PC-9 (cell line): ENCODE data around the gene MRPS34. TPM values are rescaled to one million over a fixed set of nuclear protein-coding genes. Genes with fewer than 3 reads are reported as not detected.
A peak's percentile ranks its signal among the peaks of the same experiment; 100 is the strongest.

Experiments used
- BruUV-seq: library from RNA; stranded (reverse); fragments of 400-500 nt; replicated peaks from 2 replicates; lab custom pipeline; 2021; lab: Mats Ljungman, UMichigan
- CTCF ChIA-PET: fragments of 300-600 bp; sonication (Branson Sonifier 250); formaldehyde crosslinking; loops from one replicate; lab custom pipeline; 2022; ENCODE audit warnings: antibody characterized with exemption; lab: Charles Lee
- POLR2A ChIA-PET: fragments of 300-600 bp; sonication (Branson Sonifier 250); formaldehyde crosslinking; loops from one replicate; lab custom pipeline; 2022; ENCODE audit warnings: antibody characterized with exemption; ENCODE audit not compliant: unreplicated experiment; lab: Charles Lee
- DNase-seq, 2 experiments: peaks; one replicate each; pipeline versions ENCODE4 v3.0.0 to v3.0.0-alpha.2; 2015 to 2022; ENCODE audit warnings: mixed read lengths in 1 of 2
- H2AFZ ChIP-seq: fragments of 200-600 bp; sonication (generic); 2 replicates; pipeline ENCODE4 v1.8.1; 2017; ENCODE audit warnings: antibody characterized with exemption
- H3F3A ChIP-seq: fragments of 200-600 bp; sonication (generic); 2 replicates; pipeline ENCODE4 v1.8.1; 2017; ENCODE audit warnings: antibody characterized with exemption, mild to moderate bottlenecking, low read depth; ENCODE audit not compliant: insufficient read depth
- H3K27ac ChIP-seq: fragments of 200-600 bp; sonication (generic); 2 replicates; pipeline ENCODE4 v1.6.1; 2016; ENCODE audit warnings: mixed run types
- H3K27me3 ChIP-seq: fragments of 200-600 bp; sonication (generic); 2 replicates; pipeline ENCODE4 v1.6.1; 2016; ENCODE audit warnings: low read depth, mixed run types; ENCODE audit not compliant: insufficient read depth
- H3K36me3 ChIP-seq: fragments of 200-600 bp; sonication (generic); 2 replicates; pipeline ENCODE4 v1.6.1; 2016; ENCODE audit warnings: low read depth, mixed run types
- H3K4me1 ChIP-seq: fragments of 200-600 bp; sonication (generic); replicated peaks from 2 replicates; pipeline ENCODE4 v1.6.1; 2016; ENCODE audit warnings: mixed run types; ENCODE audit not compliant: insufficient read depth
- H3K4me2 ChIP-seq: fragments of 200-600 bp; sonication (generic); 2 replicates; pipeline ENCODE4 v1.6.1; 2017; ENCODE audit warnings: mixed run types
- H3K4me3 ChIP-seq: fragments of 200-600 bp; sonication (generic); 2 replicates; pipeline ENCODE4 v1.6.1; 2016; ENCODE audit warnings: mixed run types
- H3K79me2 ChIP-seq: fragments of 200-600 bp; sonication (generic); 2 replicates; pipeline ENCODE4 v1.6.1; 2017; ENCODE audit warnings: low read depth, mixed run types
- H3K9me2 ChIP-seq: fragments of 200-600 bp; sonication (generic); 2 replicates; pipeline ENCODE4 v1.8.1; 2017; ENCODE audit warnings: mild to moderate bottlenecking; ENCODE audit not compliant: insufficient read depth
- H3K9me3 ChIP-seq: fragments of 200-600 bp; sonication (generic); 2 replicates; pipeline ENCODE4 v1.8.1; 2016; ENCODE audit warnings: low read depth; ENCODE audit not compliant: insufficient read depth
- H4K20me1 ChIP-seq: fragments of 200-600 bp; sonication (generic); 2 replicates; pipeline ENCODE4 v1.8.1; 2017; ENCODE audit not compliant: insufficient read depth
- CTCF ChIP-seq: fragments of 200-600 bp; sonication (generic); conservative IDR thresholded peaks from 2 replicates; pipeline ENCODE4 v1.6.1; 2017; ENCODE audit warnings: mixed run types, antibody characterized with exemption, mild to moderate bottlenecking, moderate library complexity
- EZH2 ChIP-seq: fragments of 200-600 bp; sonication (generic); IDR thresholded peaks from 2 replicates; pipeline ENCODE4 v1.8.0; 2017; ENCODE audit warnings: antibody characterized with exemption, low read depth
- intact Hi-C: fragments of 100-400 bp; cut with micrococcal nuclease; formaldehyde crosslinking; loops from one replicate; pipeline ENCODE4 v1.10.0; 2022; ENCODE audit not compliant: unreplicated experiment
- total RNA-seq: library from RNA; stranded (reverse); gene quantifications from 2 replicates; pipeline ENCODE4 v1.2.3, GENCODE V29; 2021

The MRPS34 gene
- total RNA-seq, 1 experiment from 2014 or later: 201 TPM

DNA sequence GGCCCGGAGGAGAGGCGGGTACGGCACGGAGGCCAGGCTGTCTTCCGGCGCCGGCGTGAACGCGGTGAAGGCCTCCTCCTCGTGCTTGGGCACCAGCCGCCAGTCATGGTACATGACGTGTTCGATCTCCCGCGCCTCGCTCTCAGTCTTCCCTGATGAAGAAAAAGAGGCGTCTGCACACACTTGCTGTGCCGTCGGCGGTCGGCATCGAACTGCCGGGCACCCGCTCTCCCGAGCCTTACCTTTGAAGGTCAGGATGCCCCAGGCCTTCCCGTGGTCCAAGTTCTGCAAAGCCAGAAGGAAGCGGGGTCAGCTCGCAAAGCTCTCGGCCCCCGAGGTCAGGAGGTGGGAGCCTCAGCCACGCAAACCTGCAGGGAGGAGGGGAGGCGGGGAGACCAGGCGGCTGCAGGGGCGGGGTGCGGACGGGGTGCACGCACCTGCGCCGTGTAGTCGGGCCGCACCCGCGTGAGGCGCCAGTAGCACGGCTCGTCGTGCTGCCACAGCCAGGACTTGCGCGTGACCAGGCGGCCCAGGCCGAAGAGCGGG, 499 bp downstream of the MRPS34 start, which contains the start of gene EME2:
Gene EME2, plus strand, starts transcription at position 449 of the 546 bp plus-strand sequence. CDS start 418 bp downstream, outside the sequence.
- TF ChIP-seq EZH2 (no peak), CTCF (no peak)
- peak in 1 of 2 experiments; percentile 37 for DNase-seq
- ChIA-PET CTCF (interaction anchor here (0.6 to 0.7 kb wide), 3 partner anchors 26 to 150 kb away, joined by 3 to 5 read pairs (median 3); no protein-coding TSS in a partner anchor), POLR2A (interaction anchor here (0.8 kb wide), 1 partner anchor 26 kb away, joined by 3 read pairs; no protein-coding TSS in a partner anchor)
- peak within 1 kb of the TSS; percentile 77 for H3K27ac ChIP-seq
- 0 out of 2 replicates have a peak, but pooled peaks cover 5% of the 10 kb centered on the region for H3K36me3 ChIP-seq
- peaks cover 38% of the 10 kb centered on the region for H3F3A ChIP-seq
- H3K27me3 ChIP-seq: no peaks in the 10 kb centered on the region
- peak within 1 kb of the TSS; percentile 92 for H2AFZ ChIP-seq
- no TSS peak for BruUV-seq
- H3K4me3 ChIP-seq: peak within 1 kb of the TSS; percentile 77
- H3K79me2 ChIP-seq: peaks cover 39% of the 10 kb centered on the region
- no peaks in the 10 kb centered on the region for H3K9me3 ChIP-seq
- peaks cover 22% of the 10 kb centered on the region for H4K20me1 ChIP-seq
- no peaks in the 10 kb centered on the region for H3K9me2 ChIP-seq
- intact Hi-C loops: loop anchor here (2.0 to 5.0 kb wide), 4 partner anchors 66 to 190 kb away; partner anchors contain the start of genes JPT2, MAPK8IP3 and RPS2
- H3K4me2 ChIP-seq: peak within 1 kb of the TSS; percentile 99
- H3K4me1 ChIP-seq: peaks cover 19% of the 10 kb centered on the region

GRCh38 chr16:1771864-1772361, 1.0 kb downstream of the MRPS34 start:
- Histone ChIP-seq H3K4me1 (peaks cover 19% of the 10 kb centered on the region), H4K20me1 (peaks cover 19% of the 10 kb centered on the region), H3K4me3 (peak overlapping the region; percentile 77), H3K4me2 (peak overlapping the region; percentile 99), H3K27ac (peak overlapping the region; percentile 77), H3F3A (peaks cover 34% of the 10 kb centered on the region), H3K27me3 (no peaks in the 10 kb centered on the region), H3K9me2 (no peaks in the 10 kb centered on the region), H3K9me3 (no peaks in the 10 kb centered on the region), H3K36me3 (0 out of 2 replicates have a peak, but pooled peaks cover 5% of the 10 kb centered on the region), H3K79me2 (peaks cover 39% of the 10 kb centered on the region), H2AFZ (peak overlapping the region; percentile 92; the same call in 1 of the 2 replicates)
- intact Hi-C loops: loop anchor here (2.0 to 5.0 kb wide), 4 partner anchors 65 to 190 kb away; partner anchors contain the start of genes JPT2, MAPK8IP3 and RPS2
- CTCF ChIA-PET: interaction anchor here (0.6 kb wide), 1 partner anchor 28 kb away, joined by 5 read pairs; no protein-coding TSS in a partner anchor
- TF ChIP-seq EZH2 (no peak), CTCF (no peak)
- DNase-seq: peak in 1 of 2 experiments; percentile 32
- POLR2A ChIA-PET: interaction anchor here (0.7 to 0.8 kb wide), 2 partner anchors 26 to 66 kb away, joined by 3 to 21 read pairs; no protein-coding TSS in a partner anchor
- BruUV-seq: TSS peak; percentile 80

GRCh38 chr16:1771188-1771863, 1.6 kb downstream of the MRPS34 start, which contains the start of gene NME3:
NME3 (minus strand) TSS chr16:1771543; CDS start chr16:1771534, 9 bp downstream.
- Histone ChIP-seq H3K27ac (peak within 1 kb of the TSS; percentile 77), H2AFZ (peak within 1 kb of the TSS; percentile 92; the same call in 1 of the 2 replicates), H3K9me3 (no peaks in the 10 kb centered on the region), H3K4me1 (peaks cover 19% of the 10 kb centered on the region), H3K27me3 (no peaks in the 10 kb centered on the region), H3F3A (peaks cover 32% of the 10 kb centered on the region; the same call in 1 of the 2 replicates), H3K36me3 (0 out of 2 replicates have a peak, but pooled peaks cover 5% of the 10 kb centered on the region), H3K79me2 (peaks cover 39% of the 10 kb centered on the region), H3K4me2 (peak within 1 kb of the TSS; percentile 99), H4K20me1 (peaks cover 19% of the 10 kb centered on the region), H3K9me2 (no peaks in the 10 kb centered on the region), H3K4me3 (peak within 1 kb of the TSS; percentile 77)
- intact Hi-C loops: loop anchor here (5.0 kb wide), 2 partner anchors 94 to 191 kb away; partner anchors contain the start of genes JPT2 and RPS2
- ChIA-PET CTCF (interaction anchor here (0.6 kb wide), 2 partner anchors 27 to 158 kb away, joined by 3 to 5 read pairs; no protein-coding TSS in a partner anchor), POLR2A (interaction anchor here (0.6 to 0.8 kb wide), 4 partner anchors 25 to 119 kb away, joined by 3 to 21 read pairs (median 4); no protein-coding TSS in a partner anchor)
- BruUV-seq: no TSS peak
- TF ChIP-seq EZH2 (no peak), CTCF (no peak)
- DNase-seq: peak; percentile 46 to 80
